ENCODE results near the gene KCNB1.
A peak's percentile ranks its signal among the peaks of the same experiment; 100 is the strongest.
"Not testable (repeated sequence)": the region's sequence is repeated elsewhere in the genome, so short reads cannot be mapped to it uniquely, and the experiment has no call there.

Gene KCNB1

DNA sequence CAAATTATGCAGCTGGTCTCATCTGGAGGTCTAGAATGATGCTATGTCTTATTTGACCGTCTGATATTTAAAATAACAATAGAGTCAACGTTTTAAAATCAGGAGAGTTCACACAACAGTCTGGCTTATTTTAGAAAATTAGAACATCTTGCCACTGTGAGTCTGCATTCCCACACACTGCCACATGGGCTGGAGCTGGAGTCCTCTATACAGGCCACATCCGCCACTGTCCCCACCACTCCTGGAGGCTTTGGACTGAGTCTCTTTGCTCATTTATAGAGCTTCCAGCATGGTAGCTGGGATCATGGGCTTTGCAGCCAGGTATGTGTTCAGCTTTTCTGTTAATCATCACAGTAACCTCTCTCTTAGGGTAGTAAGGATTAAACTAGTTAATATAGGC, 135.8 kb downstream of the KCNB1 start:
- no peak for DNase-seq

DNA sequence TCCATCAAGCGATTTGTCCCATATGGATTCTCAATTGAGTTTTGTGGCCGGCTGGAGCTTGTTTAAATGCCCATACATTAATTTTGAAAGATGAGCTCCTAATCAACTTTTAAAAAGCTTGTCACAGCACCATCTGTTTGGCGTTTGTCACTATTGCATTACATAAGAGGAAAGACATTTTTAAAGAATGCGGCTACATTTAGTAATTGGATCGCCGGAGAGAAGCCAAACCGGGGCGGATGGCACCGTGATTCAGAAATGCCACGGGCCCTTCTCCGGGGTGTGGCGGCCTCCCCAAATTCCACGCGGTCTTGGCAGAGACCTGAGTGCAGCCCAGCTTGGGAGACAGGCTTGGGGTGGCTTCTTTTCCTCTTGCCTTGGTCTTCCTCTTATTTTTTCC, 136.9 kb downstream of the KCNB1 start:
- peak; percentile 96 for DNase-seq

DNA sequence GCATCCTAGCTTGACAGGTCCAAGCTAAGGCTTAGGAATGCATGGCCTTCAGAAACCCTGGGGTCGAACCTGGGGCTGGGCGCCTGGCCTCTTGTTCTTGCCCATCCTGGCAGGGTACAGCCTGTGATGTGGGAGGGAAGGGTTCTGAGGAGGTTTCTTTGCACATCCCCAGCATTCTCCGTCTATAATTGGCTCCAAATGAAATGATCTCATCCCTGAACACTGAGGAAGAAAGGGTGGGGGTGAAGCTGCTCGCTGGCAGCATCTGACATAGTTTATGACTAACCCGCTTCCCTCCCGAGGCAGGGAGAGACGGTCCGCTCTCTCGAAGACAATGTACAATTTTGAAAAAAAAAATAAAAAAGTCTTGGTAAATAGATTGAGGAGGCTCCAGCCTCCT, 137.5 kb downstream of the KCNB1 start:
- DNase-seq = peak; percentile 98

DNA sequence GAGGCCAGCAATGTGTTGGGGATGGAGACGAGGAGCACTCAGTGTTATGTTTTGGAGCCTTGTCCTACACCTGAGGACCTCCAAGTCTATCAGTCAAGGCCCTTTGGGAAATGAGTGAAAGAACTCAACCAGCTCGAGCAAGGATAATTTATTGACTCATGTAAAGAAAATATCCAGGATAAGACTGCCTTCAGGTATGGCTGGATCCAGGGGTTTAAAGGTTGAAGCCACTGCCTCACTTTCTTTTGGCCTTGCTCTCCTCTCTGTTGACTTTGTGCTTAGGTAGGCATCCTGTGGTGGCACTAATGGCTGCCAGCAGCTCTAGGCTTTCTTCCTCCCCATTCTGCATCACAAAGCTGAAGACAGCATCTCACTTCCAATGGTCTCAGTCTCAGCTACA, 138.3 kb downstream of the KCNB1 start:
- no peak for DNase-seq

DNA sequence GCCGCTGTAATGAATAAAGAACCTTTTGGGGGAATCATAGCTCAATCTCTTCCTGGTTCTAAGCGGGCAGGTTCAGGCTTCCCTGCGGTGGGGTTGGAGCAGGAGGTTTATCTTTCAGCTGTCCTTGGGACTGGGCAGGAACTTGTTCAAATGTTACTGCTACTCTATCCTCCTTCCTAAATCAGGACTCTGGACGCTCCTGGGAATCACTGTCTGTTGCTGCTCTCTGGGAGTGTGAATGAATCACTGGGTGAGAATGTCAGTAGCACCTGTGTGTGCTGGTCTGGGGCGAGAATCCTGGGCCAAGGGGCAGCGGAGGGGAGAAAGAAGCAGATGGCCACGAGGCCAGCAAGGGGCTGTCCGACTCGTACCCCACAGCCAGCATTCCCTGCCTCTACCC, 139.2 kb downstream of the KCNB1 start:
- peak; percentile 22 for DNase-seq

DNA sequence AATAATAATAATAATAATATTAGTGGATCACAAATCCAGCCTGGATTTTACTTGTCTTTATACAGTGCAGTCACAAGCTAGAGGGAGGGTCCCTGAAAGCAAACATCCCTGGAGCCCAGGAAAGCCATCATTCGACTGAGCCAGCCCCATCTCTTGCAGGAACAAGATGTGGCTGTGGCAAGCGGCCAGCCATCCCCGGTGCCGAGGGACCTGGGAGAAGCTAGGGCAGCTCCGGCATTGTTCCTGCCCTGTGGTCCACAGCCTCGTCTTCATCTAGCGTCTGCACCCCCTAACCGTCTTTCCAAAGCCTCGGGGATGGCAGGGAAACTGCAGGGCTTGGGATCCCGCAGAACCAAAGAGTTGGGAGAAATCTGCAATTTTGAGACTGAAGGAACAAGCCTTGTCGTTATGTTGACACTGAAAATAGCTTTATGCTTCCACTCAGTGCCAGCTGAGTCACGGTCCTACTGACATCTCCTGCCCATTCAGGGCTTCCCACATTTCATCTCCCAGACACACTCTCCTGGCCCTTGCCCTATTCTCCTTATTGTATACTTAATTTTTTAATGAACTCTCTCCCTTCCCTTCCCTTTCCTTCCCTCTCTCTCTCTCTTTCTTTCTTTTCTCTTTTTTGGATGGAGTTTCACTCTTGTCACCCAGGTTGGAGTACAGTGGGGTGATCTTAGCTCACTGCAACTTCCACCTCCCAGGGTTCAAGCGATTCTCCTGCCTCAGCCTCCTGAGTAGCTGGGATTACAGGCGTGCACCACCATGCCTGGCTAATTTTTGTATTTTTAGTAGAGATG, 142.1 kb downstream of the KCNB1 start:
- peak; percentile 29 for DNase-seq

DNA sequence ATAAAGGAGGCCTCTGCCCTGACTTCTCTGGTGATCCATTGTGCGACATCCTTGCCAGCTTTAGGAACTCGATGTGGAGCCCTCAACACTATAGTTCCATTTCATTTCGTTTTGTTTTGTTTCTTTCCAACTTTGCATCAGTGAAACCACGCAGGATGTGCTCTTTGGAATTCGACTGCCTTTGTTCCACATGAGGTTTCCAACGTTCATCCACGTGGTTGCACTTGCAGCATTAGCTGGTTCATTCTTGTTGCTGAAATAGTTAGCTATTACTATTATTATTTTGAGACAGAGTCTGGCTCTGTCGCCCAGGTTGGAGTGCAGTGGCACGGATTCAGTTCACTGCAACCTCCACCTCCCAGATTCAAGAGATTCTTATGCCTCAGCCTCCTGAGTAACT, 143.3 kb downstream of the KCNB1 start:
- DNase-seq = no peak

GRCh38 chr20:49338061-49338460, 144.4 kb downstream of the KCNB1 start:
- no peak for DNase-seq

DNA sequence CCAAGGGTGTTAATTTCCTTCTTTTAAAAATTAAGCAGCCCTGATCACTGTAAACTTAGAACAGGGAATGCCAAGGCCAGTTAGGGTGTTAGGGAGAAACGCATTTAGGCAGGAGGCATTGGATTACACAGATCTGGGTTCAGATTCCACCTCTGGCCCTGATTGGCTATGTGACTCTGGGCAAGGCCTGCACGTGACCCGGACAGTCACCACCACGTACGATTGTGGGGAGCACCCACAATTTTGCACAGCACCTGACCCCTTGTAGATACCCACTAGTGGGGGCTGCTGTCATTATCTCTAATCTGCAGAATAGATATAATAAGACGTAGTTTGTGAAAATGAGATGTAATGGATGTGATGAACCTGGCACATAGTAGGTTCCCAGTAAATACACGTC, 145.1 kb downstream of the KCNB1 start:
- DNase-seq = no peak

DNA sequence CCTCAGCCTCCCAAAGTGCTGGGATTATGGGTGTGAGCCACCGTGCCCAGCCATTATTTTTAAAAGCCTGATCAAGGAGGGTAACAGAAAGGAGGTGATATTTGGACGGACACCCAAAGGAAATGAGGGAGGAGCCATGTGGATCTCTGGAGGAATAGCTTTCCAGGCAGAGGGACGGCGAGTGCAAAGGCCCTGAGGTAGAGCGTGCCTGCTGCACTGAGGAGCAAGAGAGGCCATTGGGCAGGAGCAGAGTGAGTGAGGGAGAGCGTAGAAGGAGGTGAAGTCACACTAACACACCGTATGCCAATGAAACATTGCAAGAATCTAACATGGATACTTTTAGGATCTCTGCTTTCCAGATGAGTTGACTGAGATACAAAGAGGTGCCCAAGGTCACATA, 145.7 kb downstream of the KCNB1 start:
- no peak for DNase-seq

DNA sequence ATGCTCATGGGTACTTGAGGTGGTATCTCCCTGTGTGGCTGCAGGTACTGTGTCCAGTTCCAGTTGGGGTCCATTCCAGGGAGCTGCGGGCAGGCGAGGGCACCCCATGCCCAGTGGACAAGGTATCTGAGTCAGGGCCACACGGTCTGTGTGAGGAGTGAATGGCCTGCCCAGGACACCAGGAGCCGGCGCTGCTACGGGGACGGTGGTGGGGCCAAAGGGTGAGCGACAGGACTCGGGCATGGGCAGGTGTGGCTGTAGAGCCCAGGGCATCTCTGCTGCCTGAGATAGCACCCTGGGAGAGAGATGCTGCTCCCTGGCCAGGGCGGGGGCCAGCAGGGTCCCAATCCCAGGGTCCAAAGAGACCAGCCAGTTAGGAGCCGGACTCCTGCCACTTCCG, 147.0 kb downstream of the KCNB1 start:
- no peak for DNase-seq

DNA sequence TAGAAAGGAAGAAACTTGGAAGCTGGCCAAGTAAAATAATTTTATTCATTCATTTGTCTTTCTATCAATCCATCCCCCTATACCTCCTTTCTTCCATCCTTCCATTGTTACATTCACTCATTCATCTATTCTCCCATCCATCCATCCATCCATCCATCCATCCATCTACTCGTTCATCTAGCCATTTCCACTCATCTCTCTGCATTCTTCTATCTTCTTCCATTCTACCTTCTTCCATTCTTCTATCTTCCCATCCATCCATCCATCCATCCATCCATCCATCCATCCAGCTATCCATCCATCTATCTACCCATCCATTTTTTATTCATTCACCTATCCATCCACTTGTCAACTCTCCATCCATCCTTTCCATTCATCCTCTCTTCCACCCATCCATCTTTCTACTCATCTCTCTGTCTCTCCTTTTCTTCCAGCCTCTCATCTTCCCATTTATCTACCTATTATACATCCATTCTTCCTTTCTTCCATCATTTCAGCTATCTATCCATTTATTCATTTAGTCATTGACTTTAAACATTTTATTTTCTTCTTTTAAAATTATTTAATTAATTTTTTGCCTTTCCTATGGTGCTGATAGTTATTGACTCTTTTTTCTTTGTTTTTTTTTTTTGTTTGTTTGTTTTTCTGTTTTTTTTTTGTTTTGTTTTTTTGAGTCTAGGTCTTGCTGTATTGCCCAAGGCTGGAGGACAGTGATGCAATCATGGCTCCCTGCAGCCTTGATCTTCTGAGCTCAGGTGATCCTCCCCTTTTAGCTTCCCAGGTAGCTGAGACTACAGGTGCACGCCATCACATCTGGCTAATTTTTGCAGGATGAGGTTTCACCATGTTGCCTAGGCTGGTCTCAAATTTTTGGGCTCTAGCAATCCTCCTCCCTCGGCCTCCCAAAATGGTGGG, 151.5 kb downstream of the KCNB1 start:
- no peak for DNase-seq

DNA sequence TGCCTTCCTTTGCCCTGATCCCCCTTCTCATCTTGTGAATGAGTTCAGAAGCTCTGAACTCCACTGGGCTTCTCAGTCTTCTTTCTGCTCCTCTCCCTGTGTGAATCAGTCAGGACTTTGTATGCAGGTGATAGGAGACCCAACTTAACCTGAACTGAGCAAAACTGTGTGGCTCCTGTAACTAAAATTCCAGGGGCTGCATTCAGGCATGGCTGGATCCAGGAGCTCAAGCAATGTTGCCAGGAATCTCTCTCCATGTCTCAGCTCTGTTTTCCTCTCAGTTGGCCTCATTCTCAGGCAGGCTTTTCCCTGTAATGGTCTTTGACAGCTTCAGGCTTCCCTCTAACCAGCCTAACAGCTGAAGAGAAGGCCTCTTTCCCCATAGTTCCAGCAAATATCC, 153.7 kb downstream of the KCNB1 start:
- no peak for DNase-seq

DNA sequence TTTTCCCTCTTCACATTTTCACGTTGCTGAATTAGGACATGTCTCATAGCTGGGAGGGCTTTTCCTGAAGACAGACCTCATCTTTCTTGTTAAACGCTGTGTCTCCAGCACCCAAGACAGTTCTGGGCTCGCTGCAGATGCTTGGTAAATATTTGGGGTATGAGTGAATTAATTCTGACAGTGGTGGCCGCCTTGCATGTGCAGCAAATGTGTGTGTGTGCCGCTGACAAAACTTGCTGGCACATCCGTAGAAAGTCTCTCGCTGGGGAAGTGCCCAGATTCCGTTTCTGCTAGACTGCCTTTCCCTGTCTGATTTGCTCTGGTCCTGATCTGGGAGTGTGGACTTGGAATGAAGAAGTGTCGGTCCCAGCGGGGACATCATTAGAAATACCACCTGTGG, 156.4 kb downstream of the KCNB1 start:
- peak; percentile 39 for DNase-seq

- no peak for DNase-seq
These were observed 158.2 kb downstream of the KCNB1 start for GRCh38 chr20:49324306-49324705.

DNA sequence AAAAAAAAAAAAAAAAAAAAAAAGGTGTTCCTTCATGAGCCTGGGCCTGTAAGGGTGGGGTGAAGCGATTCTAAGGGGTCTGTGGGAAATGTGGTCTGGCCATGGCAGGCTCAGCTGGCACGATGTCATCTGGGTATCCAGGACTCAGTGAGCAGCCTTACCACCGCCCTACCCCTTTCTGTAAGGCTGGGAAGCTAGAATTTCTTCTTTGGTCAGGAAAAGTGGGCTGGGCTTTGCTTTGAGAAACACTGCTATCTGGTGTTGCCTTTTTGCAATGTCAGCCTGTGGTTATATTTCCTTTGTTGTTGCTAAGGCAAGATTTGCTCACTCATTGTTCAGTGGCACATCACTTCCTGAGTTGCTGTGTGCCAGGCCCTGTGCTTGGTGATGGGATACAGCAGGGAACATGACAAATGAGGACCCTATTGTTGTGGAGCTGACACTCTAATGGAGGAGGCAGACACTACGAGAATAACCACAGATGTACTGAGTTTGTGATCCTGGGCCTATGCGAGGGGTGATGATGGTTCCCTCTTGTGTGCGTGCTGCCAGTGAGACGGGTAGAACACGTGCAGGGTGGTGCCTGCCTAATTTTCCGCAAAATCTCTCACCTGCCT, 158.7 kb downstream of the KCNB1 start:
- peak; percentile 56 for DNase-seq

- peak; percentile 50 for DNase-seq
These were observed 162.0 kb downstream of the KCNB1 start for GRCh38 chr20:49320460-49320859.

DNA sequence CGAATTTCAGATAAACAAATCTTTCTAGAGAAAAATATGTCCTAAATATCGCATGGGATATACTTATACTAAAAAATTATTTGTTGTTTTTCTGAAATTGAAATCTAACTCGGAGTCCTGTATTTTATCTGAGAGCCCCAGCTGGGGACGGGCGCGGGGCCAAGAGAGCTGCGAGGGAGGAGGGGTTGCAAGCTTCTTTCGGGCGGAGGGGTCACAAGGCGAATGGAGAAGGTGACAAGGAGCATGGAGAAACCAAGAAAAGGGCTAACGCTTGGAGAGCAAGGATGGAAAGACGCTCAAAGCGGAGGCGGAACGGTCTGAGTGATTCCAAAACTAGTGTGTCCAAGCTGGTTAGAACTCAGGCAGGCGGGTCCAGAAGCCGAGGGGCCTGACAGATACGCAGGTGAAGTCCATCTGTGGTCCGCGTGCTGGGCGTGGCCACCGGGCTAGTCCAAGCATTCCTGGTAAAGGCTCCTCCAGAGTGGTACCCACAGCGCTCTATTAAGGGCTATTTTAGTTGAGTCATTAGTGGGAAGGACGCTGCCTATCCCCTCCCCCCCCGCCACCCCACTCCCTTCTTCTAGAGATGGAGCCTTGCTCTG, 163.2 kb downstream of the KCNB1 start:
- no peak for DNase-seq

- DNase-seq = no peak
These were observed 163.8 kb downstream of the KCNB1 start for GRCh38 chr20:49318430-49319207.

- no peak for DNase-seq
These were observed 164.4 kb downstream of the KCNB1 start for GRCh38 chr20:49318091-49318429.

DNA sequence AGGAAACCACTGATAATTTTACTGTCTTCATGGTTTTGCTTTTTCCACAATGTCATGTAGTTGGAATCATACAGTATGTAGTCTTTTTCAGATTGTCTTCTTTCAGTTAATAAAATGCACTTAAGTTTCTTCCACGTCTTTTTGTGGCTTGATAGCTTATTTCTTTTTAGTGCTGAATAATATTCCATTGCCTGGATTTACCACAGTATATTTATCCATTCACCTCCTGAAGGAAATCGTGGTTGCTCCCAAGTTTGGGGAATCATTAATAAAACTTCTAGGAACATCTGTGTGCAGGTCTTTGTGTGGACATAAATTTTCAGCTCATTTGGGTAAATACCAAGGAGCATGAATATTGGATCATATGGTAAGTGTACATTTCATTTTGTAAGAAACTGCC, 165.8 kb downstream of the KCNB1 start:
- DNase-seq = no peak

DNA sequence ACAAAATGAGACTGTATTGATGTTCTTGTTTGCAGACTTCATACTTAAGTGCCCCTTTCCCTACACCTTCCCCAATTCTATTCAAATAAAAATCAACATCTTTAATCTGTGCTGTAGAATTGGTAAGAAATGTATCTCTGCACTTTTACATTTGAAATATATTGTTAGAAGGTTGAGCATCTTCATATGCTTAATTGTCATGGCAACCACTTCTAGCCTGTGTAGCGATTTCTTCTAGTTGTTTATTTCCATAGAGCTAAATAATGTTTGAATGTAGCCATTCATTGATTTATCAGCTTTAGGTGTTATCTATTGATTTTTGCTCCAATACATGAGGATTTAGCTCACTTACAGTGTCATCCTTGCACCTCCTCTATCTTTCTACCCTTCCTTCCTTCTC, 166.9 kb downstream of the KCNB1 start:
- no peak for DNase-seq

DNA sequence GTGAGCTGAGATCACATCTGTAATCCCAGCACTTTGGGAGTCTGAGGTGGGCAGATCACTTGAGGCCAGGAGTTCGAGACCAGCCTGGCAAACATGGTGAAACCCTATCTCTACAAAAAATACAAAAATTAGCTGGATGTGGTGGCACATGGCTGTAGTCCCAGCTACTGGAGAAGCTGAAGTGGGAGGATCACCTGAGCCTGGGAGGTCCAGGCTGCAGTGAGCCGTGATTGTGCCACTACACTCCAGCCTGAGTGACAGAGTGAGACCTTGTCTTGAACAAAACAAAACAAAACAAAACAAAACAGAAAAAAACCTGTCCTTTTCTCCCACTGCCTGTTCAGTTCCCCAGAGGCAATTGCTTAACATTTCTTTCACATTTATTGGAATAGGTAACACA, 168.4 kb downstream of the KCNB1 start:
- not testable (repeated sequence) for DNase-seq
